K562 (cell line): Measurements from ENCODE around the gene ZFP3. TPM values are rescaled to one million over a fixed set of nuclear protein-coding genes. Genes with fewer than 3 reads are reported as not detected.

Source experiments
- ARID3B ChIP-seq: fragments of 250-450 bp; sonication (Bioruptor Pico); IDR thresholded peaks from 2 replicates; pipeline ENCODE4 v1.4.0; 2020; ENCODE audit warnings: borderline replicate concordance
- ATF7 ChIP-seq: fragments of 450-650 bp; IDR thresholded peaks from 2 replicates; pipeline ENCODE4 v1.7.1; 2014; ENCODE audit warnings: mild to moderate bottlenecking, moderate library complexity
- BRD9 ChIP-seq: fragments of 450-650 bp; IDR thresholded peaks from 2 replicates; pipeline ENCODE4 v1.6.1; 2018; ENCODE audit warnings: low read depth; ENCODE audit not compliant: partially characterized antibody
- COPS2 ChIP-seq: fragments of 450-650 bp; conservative IDR thresholded peaks from 2 replicates; pipeline ENCODE4 v1.6.1; 2016; ENCODE audit warnings: mild to moderate bottlenecking, moderate library complexity
- LCOR ChIP-seq: sonication (generic); formaldehyde crosslinking; IDR thresholded peaks from 2 replicates; pipeline ENCODE4 v1.8.0; 2022; ENCODE audit warnings: mild to moderate bottlenecking, missing genetic modification reagents
- MGA ChIP-seq: fragments of 450-650 bp; IDR thresholded peaks from 2 replicates; pipeline ENCODE4 v1.6.1; 2016; ENCODE audit warnings: mild to moderate bottlenecking, moderate library complexity
- SRSF1 ChIP-seq: fragments of 200-400 bp; formaldehyde crosslinking; IDR thresholded peaks from 2 replicates; pipeline ENCODE4 v1.6.1; 2017; ENCODE audit warnings: mild to moderate bottlenecking, low read depth, low read length, moderate library complexity
- ZBTB26 ChIP-seq: fragments of 450-650 bp; formaldehyde crosslinking; IDR thresholded peaks from 2 replicates; pipeline ENCODE4 v1.4.0; 2022; ENCODE audit warnings: missing genetic modification characterization
- ZNF280A ChIP-seq: fragments of 450-650 bp; IDR thresholded peaks from 2 replicates; pipeline ENCODE4 v1.6.1; 2018; ENCODE audit warnings: mild to moderate bottlenecking, low read depth; ENCODE audit not compliant: partially characterized antibody
- ZNF316 ChIP-seq: fragments of 450-650 bp; IDR thresholded peaks from 2 replicates; pipeline ENCODE4 v1.6.1; 2016
- ZNF584 ChIP-seq: fragments of 200-800 bp; sonication (Bioruptor generic); IDR thresholded peaks from 2 replicates; pipeline ENCODE4 v1.6.1; 2016; ENCODE audit warnings: low read depth, mild to moderate bottlenecking, missing genetic modification characterization, missing compliant biosample characterization
- polyA plus RNA-seq, 8 experiments: library from polyadenylated mRNA; depleted of rRNA in 4 of 8; stranded (reverse) in 5 of 8; unstranded in 3 of 8; fragments of >200 nt; fragmentation: Nextera tagmentation in 2 of 8; fragmentation: Illumina TruSeq in 1 of 8; extraction: Ambion mirVana in 2 of 8; extraction: Trizol in 1 of 8; gene quantifications; 2 replicates each; pipeline versions ENCODE4 v1.2.1 to v1.2.3, GENCODE V29; 2011 to 2014; ENCODE audit warnings: inconsistent platforms in 1 of 8, missing spikeins in 1 of 8
- total RNA-seq, 7 experiments: library from RNA; depleted of rRNA in 6 of 7; stranded (reverse); fragments of >200 nt in 6 of 7; fragmentation: Illumina TruSeq in 2 of 7; extraction: Trizol in 2 of 7; gene quantifications; 2 replicates each; pipeline versions ENCODE4 v1.2.1 to v1.2.3, GENCODE V29; 2011 to 2021; ENCODE audit warnings: low replicate concordance in 1 of 7

The ZFP3 gene
- total and polyA plus RNA-seq, 9 of the 15 experiments (the other 6 are each of a cell fraction or from before 2014, with no cell fraction given): 0.04 TPM; not detected in 8

GRCh38 chr17:5033352-5034015 lies 44.8 kb upstream of the ZFP3 start (continued):
- TF ChIP-seq MGA (no peak), ZBTB26 (no peak), ZNF280A (no peak), SRSF1 (no peak), ARID3B (no peak), ATF7 (no peak), BRD9 (no peak), COPS2 (no peak), ZNF584 (CRISPR knock-in tag) (no peak), LCOR (no peak), ZNF316 (no peak)
